PFSK-1 (cell line): ENCODE measurements around the gene ROBO2.

Experiments
- POLR2AphosphoS5 ChIP-seq: IDR thresholded peaks from 2 replicates; pipeline ENCODE4 v1.6.1; 2012; ENCODE audit warnings: low read depth, mild to moderate bottlenecking, control low read depth, low read length, moderate library complexity
- REST ChIP-seq, 2 experiments: IDR thresholded peaks; 2 replicates each; pipeline versions ENCODE4 v1.6.1 to v1.8.0; 2011 to 2012; ENCODE audit warnings: low read depth in 2 of 2, low read length in 2 of 2, control low read depth in 1 of 2, inconsistent platforms in 1 of 2, mild to moderate bottlenecking in 1 of 2, moderate library complexity in 1 of 2; ENCODE audit not compliant: insufficient read depth in 1 of 2
- SIN3A ChIP-seq: IDR thresholded peaks from 2 replicates; pipeline ENCODE4 v1.6.1; 2012; ENCODE audit warnings: mild to moderate bottlenecking, low read length, moderate library complexity, borderline replicate concordance; ENCODE audit not compliant: insufficient read depth
- TAF1 ChIP-seq: IDR thresholded peaks from 2 replicates; pipeline ENCODE4 v1.6.1; 2012; ENCODE audit warnings: low read length, control low read depth, borderline replicate concordance; ENCODE audit not compliant: insufficient read depth

GRCh38 chr3:77468626-77469020, 428.7 kb downstream of the ROBO2 start:
- TF ChIP-seq POLR2AphosphoS5 (no peak), TAF1 (no peak), REST (IDR thresholded peaks at IDR 0.05; ENCODE audit: insufficient read depth in 1 of 2, low read depth in 2 of 2, low read length in 2 of 2) (no peak), SIN3A (no peak)
